ENCODE data around the gene IGSF11.
"Not testable (repeated sequence)": the region's sequence is repeated elsewhere in the genome, so short reads cannot be mapped to it uniquely, and the experiment has no call there.

IGSF11 gene

GRCh38 chr3:118884748-118885206, 149.9 kb downstream of the IGSF11 start:
- DNase-seq (ENCODE audit: low read depth in 3 of 3, low spot score in 1 of 3): peak; percentile 40 to 73 (median 43)

GRCh38 chr3:118882353-118882947, 152.2 kb downstream of the IGSF11 start:
- DNase-seq (ENCODE audit: low read depth in 3 of 3, low spot score in 1 of 3): peak; percentile 23 to 48 (median 40)

GRCh38 chr3:118868051-118868450, 166.6 kb downstream of the IGSF11 start:
- DNase-seq (ENCODE audit: low read depth in 3 of 3, low spot score in 1 of 3): no peak

- no peak for DNase-seq (ENCODE audit: low read depth in 3 of 3, low spot score in 1 of 3)
These were observed 170.8 kb downstream of the IGSF11 start for GRCh38 chr3:118863731-118864322.

- DNase-seq (ENCODE audit: low read depth in 3 of 3, low spot score in 1 of 3): no peak
These were observed 174.7 kb downstream of the IGSF11 start for GRCh38 chr3:118859950-118860349.

- DNase-seq (ENCODE audit: low read depth in 3 of 3, low spot score in 1 of 3): not testable (repeated sequence)
These were observed 183.0 kb downstream of the IGSF11 start for GRCh38 chr3:118851466-118852193.

GRCh38 chr3:118850687-118851086, 184.0 kb downstream of the IGSF11 start:
- DNase-seq (ENCODE audit: low read depth in 3 of 3, low spot score in 1 of 3): no peak

All from stimulated activated CD4-positive, alpha-beta T cell treated with anti-CD3 and anti-CD28 coated beads, TNF-alpha, amount 100 ng/mL, for 1 hour (primary cell).